Upper lobe of left lung (tissue), 4 donors: ENCODE measurements around the gene PTPRM.

Experiments
- CTCF ChIP-seq, 6 experiments: fragments of 450-650 bp in 4 of 6; fragments of 200-600 bp in 2 of 6; sonication (generic) in 2 of 6; IDR thresholded peaks; one replicate each; pipeline ENCODE4 v1.5.1; 2016 to 2019; ENCODE audit warnings: antibody characterized with exemption in 6 of 6
- POLR2A ChIP-seq, 4 donors: fragments of 450-650 bp; IDR thresholded peaks; one replicate each; pipeline ENCODE4 v1.5.1; 2016 to 2017; ENCODE audit warnings: antibody characterized with exemption in 4 of 4, mild to moderate bottlenecking in 2 of 4
- POLR2AphosphoS5 ChIP-seq, 2 donors: sonication (generic); formaldehyde crosslinking; IDR thresholded peaks; one replicate each; pipeline ENCODE4 v1.5.1; 2017; ENCODE audit warnings: antibody characterized with exemption in 2 of 2

- TF ChIP-seq CTCF (IDR thresholded peaks at IDR 0.05) (no peak), POLR2AphosphoS5 (IDR thresholded peaks at IDR 0.05) (no peak), POLR2A (IDR thresholded peaks at IDR 0.05) (no peak)
These were observed 333.0 kb downstream of the PTPRM start for GRCh38 chr18:7900091-7900490.
